Stimulated activated CD4-positive, alpha-beta T cell treated with anti-CD3 and anti-CD28 coated beads, Interleukin-1b, Interleukin-23, amount 100 ng/mL, for 4 hours (primary cell): Measurements from ENCODE around the gene ADAMTS20.
"Not testable (repeated sequence)": the region's sequence is repeated elsewhere in the genome, so short reads cannot be mapped to it uniquely, and the experiment has no call there.

Experiments
- DNase-seq, 2 donors: peaks; one replicate each; pipeline ENCODE4 v3.0.0-alpha.2; 2020; ENCODE audit warnings: low read depth in 2 of 2

Gene ADAMTS20

GRCh38 chr12:43362910-43363694, 188.9 kb downstream of the ADAMTS20 start:
- DNase-seq: no peak

DNA sequence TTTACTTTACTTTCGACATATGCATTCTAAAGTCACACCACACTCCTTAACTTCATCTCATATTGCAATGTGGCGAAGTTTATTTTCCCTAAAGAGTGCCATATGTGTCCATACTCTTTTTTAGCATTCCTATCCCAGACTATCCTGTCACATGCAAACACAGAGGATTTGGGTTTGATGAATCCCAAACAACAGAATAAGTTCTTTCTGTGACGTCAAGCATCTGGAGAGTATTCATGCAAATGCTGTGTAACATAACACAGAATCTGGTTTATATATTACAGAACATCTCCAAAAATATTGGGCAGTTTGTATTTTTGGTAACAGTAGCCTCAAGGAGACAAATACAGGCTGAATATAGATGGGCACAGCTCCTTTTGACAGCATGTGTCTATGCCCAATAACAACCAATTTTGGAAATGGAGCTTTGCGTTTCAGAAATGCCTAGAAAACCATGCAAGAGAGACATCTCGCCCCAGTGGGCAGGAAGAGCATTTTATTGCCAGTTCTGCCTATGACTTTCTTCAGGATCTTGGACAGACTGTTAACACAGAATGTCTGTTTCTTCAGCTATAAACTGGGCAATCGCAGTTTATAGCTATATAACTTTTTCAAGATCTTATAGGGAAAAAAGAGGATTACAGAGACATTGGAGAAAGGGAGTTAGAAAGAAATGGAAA, 190.8 kb downstream of the ADAMTS20 start:
- DNase-seq: no peak

DNA sequence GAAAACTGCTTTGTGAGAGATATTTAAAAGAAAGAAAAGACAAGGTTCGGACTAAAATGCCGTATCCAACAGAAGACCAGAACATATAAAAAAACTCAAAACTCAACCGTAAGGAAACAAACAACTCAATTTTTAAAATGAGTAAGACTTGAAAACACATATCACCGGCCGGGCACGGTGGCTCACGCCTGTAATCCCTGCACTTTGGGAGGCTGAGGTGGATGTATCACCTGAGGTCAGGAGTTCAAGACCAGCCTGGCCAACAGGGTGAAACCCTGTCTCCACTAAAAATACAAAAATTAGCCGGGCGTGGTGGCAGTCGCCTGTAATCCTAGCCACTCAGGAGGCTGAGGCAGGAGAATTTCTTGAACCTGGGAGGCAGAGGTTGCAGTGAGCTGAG, 192.0 kb downstream of the ADAMTS20 start:
- not testable (repeated sequence) for DNase-seq

DNA sequence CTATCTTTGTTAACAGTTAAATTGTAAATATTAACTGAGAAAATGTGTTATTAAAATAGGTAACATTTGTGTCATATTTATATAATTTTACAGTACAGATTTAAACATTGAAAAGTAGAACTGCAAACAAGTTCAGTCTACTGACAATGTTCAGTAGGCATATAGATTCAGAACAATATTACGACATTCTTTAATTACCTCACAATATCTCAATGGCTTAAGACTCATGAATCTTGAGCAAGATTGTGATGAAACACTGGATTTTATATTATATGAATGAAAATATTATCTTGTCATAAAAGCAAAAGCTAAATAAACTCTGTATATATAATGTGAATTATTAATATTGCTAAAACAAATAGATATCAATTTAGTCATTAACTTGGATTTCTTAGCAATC, 194.9 kb downstream of the ADAMTS20 start:
- DNase-seq: no peak

DNA sequence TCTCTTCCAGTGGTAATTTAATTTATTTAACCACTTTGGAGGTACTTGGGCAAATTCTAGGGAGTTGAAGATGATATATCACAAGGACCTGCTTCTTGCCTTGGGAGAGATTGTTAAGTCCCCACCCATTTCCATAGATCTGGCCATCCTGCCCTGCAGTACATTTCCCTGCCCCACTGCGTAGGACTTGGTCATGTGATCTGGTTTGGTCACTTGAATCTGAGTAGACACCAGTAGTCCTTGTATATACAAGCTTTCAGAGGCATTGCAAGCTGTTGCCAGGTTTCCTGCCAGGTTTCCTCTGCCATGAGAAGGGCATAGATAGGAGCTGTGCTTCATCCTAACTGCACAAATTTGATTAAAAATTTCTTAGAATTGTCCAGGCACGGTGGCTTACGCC, 200.0 kb downstream of the ADAMTS20 start:
- DNase-seq: no peak

DNA sequence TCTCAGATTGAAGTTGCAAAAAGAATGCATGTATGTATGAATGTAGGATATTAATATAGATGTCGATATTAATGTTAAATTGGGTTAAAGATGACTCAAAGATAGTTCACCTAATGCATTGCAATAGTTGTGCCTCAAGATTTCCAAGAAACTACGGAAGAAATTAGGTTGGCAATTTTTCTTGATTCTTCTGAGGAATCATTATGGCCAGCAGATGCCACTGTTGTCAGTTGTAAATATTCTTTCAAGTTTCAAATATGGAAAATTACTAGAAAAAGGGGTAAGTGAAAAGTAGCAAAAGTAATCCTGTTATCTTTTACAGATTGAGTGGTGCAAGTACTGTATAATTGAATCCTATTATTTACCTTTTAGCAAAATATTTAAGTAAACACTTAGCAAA, 202.1 kb downstream of the ADAMTS20 start:
- DNase-seq: no peak

DNA sequence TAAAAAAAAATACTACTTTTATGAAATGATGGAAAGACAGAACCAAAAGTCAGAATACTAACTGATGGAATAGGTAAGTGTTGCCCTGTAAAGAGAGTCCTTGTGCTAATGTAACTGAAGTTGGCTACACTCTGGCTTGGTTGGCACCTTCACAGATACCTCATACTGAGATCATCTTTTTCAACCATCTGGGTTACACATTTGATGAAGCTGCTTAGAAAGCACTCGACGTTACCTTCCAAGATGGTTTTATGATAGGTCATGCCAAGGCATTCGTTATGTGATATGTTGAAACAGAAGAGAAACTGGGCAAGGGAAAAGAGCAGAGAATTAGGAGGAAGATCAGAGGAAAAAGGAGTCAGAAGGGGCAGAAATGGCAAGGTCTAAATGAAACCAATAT, 203.8 kb downstream of the ADAMTS20 start:
- no peak for DNase-seq

GRCh38 chr12:43347026-43347425, 205.0 kb downstream of the ADAMTS20 start:
- DNase-seq: no peak

DNA sequence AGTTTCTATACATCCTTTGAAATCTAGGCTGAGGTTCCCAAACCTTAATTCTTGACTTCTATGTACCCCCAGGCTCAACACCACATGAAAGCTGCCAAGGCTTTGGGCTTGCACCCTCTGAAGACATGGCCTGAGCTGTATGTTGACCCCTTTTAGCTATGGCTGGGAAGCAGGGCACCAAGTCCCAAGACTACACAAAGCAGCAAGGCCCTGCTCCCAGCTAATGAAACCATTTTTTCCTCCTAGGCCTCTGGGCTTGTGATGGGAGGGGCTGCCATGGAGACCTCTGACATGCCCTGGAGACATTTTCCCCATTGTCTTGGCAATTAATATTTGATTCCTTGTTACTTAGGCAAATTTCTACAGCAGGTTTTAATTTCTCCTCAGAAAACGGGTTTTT, 207.0 kb downstream of the ADAMTS20 start:
- DNase-seq: no peak

- not testable (repeated sequence) for DNase-seq
Observed at GRCh38 chr12:43341785-43342313, 210.2 kb downstream of the ADAMTS20 start.

GRCh38 chr12:43338848-43339526, 213.0 kb downstream of the ADAMTS20 start:
- DNase-seq: no peak

GRCh38 chr12:43337571-43338444, 214.2 kb downstream of the ADAMTS20 start:
- no peak for DNase-seq

- no peak for DNase-seq
Observed at GRCh38 chr12:43336962-43337555, 214.9 kb downstream of the ADAMTS20 start.

DNA sequence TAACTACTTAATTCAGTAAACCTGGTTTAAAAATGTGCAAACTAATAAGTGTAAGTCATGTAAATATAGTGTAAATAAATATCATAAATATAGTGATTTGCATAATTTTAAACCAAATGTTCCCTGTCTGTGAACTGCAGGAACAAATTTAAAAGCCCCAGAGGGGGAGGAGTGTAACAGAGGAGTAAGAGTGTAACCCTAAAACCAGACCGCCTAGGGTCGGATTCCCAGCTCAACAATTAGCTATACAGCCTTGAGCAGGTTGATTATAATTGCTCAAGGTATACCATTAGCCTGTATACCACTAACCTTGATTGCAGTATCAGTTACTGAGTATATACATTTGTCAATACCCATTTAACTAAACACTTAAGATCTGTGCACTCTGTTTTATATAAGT, 218.4 kb downstream of the ADAMTS20 start:
- no peak for DNase-seq

- DNase-seq: no peak
Observed at GRCh38 chr12:43332977-43333640, 218.9 kb downstream of the ADAMTS20 start.

- DNase-seq: no peak
Observed at GRCh38 chr12:43331935-43332334, 220.1 kb downstream of the ADAMTS20 start.

- no peak for DNase-seq
Observed at GRCh38 chr12:43329375-43329774, 222.6 kb downstream of the ADAMTS20 start.

DNA sequence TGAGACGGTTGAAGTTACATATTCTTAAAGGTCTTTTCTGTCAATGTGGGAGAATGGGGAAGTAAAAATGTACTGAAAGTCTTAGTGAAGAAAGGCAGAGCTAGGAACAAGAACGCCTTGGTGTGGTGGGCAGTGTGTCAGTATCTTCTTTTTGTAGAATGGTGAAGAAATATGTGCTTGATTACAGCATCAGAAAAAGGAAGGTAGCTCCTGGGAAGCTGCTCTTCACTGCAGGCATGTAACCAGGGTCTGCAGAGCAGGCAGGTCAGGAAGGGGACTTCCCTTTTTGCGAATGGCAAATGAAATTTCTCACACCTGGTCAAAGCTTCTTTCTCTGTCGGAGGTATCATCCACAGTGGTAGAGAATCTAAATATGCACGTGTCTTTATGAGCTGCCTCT, 226.2 kb downstream of the ADAMTS20 start:
- no peak for DNase-seq

DNA sequence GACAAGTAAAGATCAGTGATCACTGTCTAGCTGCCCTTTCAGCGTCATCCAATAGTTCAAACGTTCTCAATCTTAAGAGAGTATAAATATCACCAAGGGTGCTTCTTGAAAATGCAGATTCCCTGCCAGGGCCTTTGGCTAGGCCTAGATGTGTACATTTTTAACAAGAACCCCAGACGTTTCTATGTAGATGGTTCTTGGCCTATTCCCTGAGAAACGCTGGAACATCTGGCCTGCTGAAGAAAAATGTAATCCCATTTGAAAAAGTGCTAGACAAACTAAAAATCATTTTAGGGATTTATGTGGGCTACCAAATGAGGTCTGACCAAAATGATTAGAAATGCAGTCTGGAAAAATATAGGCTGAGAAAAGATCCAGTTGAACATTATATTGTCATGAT, 231.7 kb downstream of the ADAMTS20 start:
- DNase-seq: no peak

GRCh38 chr12:43318021-43318420, 234.0 kb downstream of the ADAMTS20 start:
- DNase-seq: no peak

GRCh38 chr12:43317156-43317555, 234.8 kb downstream of the ADAMTS20 start:
- DNase-seq: no peak
